A673 (cell line): ENCODE results near the gene MTCH1.

ENCODE experiments used
- EZH2 ChIP-seq: fragments of 200-600 bp; sonication (generic); IDR thresholded peaks from 2 replicates; pipeline ENCODE4 v1.6.1; 2017; ENCODE audit warnings: borderline replicate concordance, low read depth, mild to moderate bottlenecking, mixed read lengths, antibody characterized with exemption, low read length; ENCODE audit not compliant: poor library complexity, severe bottlenecking
- TF ChIP-seq, protein P1 (sequence below): fragments of 300-800, 200-600 bp; sonication (generic); conservative IDR thresholded peaks from 2 replicates; pipeline ENCODE4 v1.5.1; 2017; ENCODE audit warnings: low read depth, mild to moderate bottlenecking, antibody characterized with exemption, low read length, moderate library complexity, mixed read lengths

- TF ChIP-seq, protein P1, sequence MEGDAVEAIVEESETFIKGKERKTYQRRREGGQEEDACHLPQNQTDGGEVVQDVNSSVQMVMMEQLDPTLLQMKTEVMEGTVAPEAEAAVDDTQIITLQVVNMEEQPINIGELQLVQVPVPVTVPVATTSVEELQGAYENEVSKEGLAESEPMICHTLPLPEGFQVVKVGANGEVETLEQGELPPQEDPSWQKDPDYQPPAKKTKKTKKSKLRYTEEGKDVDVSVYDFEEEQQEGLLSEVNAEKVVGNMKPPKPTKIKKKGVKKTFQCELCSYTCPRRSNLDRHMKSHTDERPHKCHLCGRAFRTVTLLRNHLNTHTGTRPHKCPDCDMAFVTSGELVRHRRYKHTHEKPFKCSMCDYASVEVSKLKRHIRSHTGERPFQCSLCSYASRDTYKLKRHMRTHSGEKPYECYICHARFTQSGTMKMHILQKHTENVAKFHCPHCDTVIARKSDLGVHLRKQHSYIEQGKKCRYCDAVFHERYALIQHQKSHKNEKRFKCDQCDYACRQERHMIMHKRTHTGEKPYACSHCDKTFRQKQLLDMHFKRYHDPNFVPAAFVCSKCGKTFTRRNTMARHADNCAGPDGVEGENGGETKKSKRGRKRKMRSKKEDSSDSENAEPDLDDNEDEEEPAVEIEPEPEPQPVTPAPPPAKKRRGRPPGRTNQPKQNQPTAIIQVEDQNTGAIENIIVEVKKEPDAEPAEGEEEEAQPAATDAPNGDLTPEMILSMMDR, result no peak
- no peak for TF ChIP-seq EZH2
These were observed 24.5 kb upstream of the MTCH1 start for GRCh38 chr6:37010402-37010892.
